Pancreas (tissue), 10 donors: ENCODE data around the gene SLFN11. TPM values are rescaled to one million over a fixed set of nuclear protein-coding genes. Genes with fewer than 3 reads are reported as not detected.
"Not testable (repeated sequence)": the region's sequence is repeated elsewhere in the genome, so short reads cannot be mapped to it uniquely, and the experiment has no call there.

ENCODE experiments used
- ATAC-seq, 4 donors: fragments of 200-7000 bp; cut with Tn5 transposase; one replicate each; pipeline versions ENCODE4 v1.8.0 to v1.9.1; 2020; ENCODE audit warnings: mild to moderate bottlenecking in 4 of 4, moderate library complexity in 4 of 4
- DNase-seq, 6 donors: peaks; one replicate each; pipeline ENCODE4 v3.0.0-alpha.2; 2020
- FAIRE-seq: peaks from 2 replicates; lab custom pipeline; 2012; peaks lifted over from hg19 to GRCh38; lab: Jason Lieb, UNC
- H3K27ac ChIP-seq, 4 donors: fragments of 200-600 bp; sonication (generic); 1 replicate in 3 of 4; 2 replicates in 1 of 4; pipeline versions ENCODE4 v1.5.0 to v1.8.0; 2020
- H3K27me3 ChIP-seq, 4 donors: fragments of 200-600 bp; one replicate each; pipeline ENCODE4 v1.8.0; 2021
- H3K36me3 ChIP-seq, 3 donors: fragments of 200-600 bp; sonication (generic) in 1 of 3; one replicate each; pipeline versions ENCODE4 v1.5.0 to v1.8.0; 2020 to 2021
- H3K4me1 ChIP-seq, 3 donors: fragments of 200-600 bp; one replicate each; pipeline ENCODE4 v1.8.0; 2021
- H3K4me3 ChIP-seq, 4 donors: fragments of 200-600 bp; sonication (generic) in 2 of 4; one replicate each; pipeline versions ENCODE4 v1.5.0 to v1.8.0; 2020 to 2021
- H3K9me3 ChIP-seq, 4 donors: fragments of 200-600 bp; one replicate each; pipeline ENCODE4 v1.8.0; 2021
- CTCF ChIP-seq, 4 donors: fragments of 200-600 bp; sonication (generic) in 3 of 4; IDR thresholded peaks; one replicate each; pipeline versions ENCODE4 v1.5.0 to v1.8.0; 2021; ENCODE audit warnings: antibody characterized with exemption in 4 of 4
- WGBS, 2 donors: extraction: QIAGEN DNeasy Blood & Tissue Kit; methylation state at CpG; one replicate each; pipeline ENCODE4 v1.1.7; 2013; 5-methylcytosine and 5-hydroxymethylcytosine counted together
- intact Hi-C, 3 donors: fragments of 100-400 bp; cut with DNase I; formaldehyde crosslinking; loops; one replicate each; pipeline versions ENCODE4 v1.11.1 to v1.14.2; 2022
- polyA plus RNA-seq, 2 donors: library from polyadenylated mRNA; stranded (reverse); fragments of 200-250 nt; gene quantifications; one replicate each; pipeline ENCODE4 v1.2.3, GENCODE V29; 2013
- total RNA-seq, 6 donors: library from RNA; stranded (reverse); fragmentation: NEBNext Ultra II Directional in 4 of 6; extraction: Animal tissue kit (Norgen Biotek cat#: 25700) in 4 of 6; gene quantifications; one replicate each; pipeline versions ENCODE4 v1.2.1 to v1.2.4, GENCODE V29; 2021 to 2023
- donor health status: healthy with polysubstance abuse.
- donor health status: DM: no; HTN: no; CAD: no; lungs with moderate emphysema.
- donor health status: DM: no; HTN: no; CAD: no.
- donor health status: control.
- donor health status: control.
- donor health status: Bipolar disorder and iron deficiency.
- donor health status: DM: yes; HTN: yes; CAD: no.
- donor health status: DM: no; HTN: no; CAD: no.
- donor health status: DM: no; HTN: no; CAD: no.
- donor health status: DM: yes; HTN: yes; CAD: no.

The SLFN11 gene
- total and polyA plus RNA-seq, 8 donors: 2.4 to 14.1 (median 3.3) TPM

- Histone ChIP-seq H3K27me3 (no peaks in the 10 kb centered on the region), H3K9me3 (no peaks in the 10 kb centered on the region), H3K27ac (no peak overlapping the region), H3K36me3 (no peaks in the 10 kb centered on the region), H3K4me3 (no peak overlapping the region), H3K4me1 (no peaks in the 10 kb centered on the region)
- ATAC-seq (no peak), FAIRE-seq (no peak), DNase-seq (no peak)
- TF ChIP-seq CTCF (IDR thresholded peaks at IDR 0.05): no peak
- WGBS, 2 donors: 87 to 88% methylated on average over 26 of the region's 26 CpGs
- intact Hi-C loops: no loop called here
Observed at GRCh38 chr17:35407531-35407930, 34.1 kb upstream of the SLFN11 start.

- 69 to 73% methylated on average over 1 of the region's 1 CpG for WGBS, 2 donors
- ATAC-seq (no peak), DNase-seq (no peak), FAIRE-seq (peak; percentile 9)
- no peaks in the 10 kb centered on the region for H3K27me3 ChIP-seq
- no peaks in the 10 kb centered on the region for H3K4me1 ChIP-seq
- intact Hi-C loops: no loop called here
- no peaks in the 10 kb centered on the region for H3K36me3 ChIP-seq
- TF ChIP-seq CTCF (IDR thresholded peaks at IDR 0.05): no peak
- H3K4me3 ChIP-seq: no peak overlapping the region
- H3K27ac ChIP-seq: no peak overlapping the region
- H3K9me3 ChIP-seq: no peaks in the 10 kb centered on the region
Observed at GRCh38 chr17:35406568-35406967, 33.1 kb upstream of the SLFN11 start.

GRCh38 chr17:35404360-35404759 is 30.9 kb upstream of the SLFN11 start:
- ATAC-seq (no peak), DNase-seq (no peak), FAIRE-seq (no peak)
- no peak overlapping the region for H3K27ac ChIP-seq
- no peaks in the 10 kb centered on the region for H3K4me1 ChIP-seq
- H3K9me3 ChIP-seq: no peaks in the 10 kb centered on the region
- 68 to 71% methylated on average over 1 of the region's 1 CpG for WGBS, 2 donors
- no peak overlapping the region for H3K4me3 ChIP-seq
- intact Hi-C loops: no loop called here
- no peak for TF ChIP-seq CTCF (IDR thresholded peaks at IDR 0.05)
- H3K36me3 ChIP-seq: no peaks in the 10 kb centered on the region
- no peaks in the 10 kb centered on the region for H3K27me3 ChIP-seq

- WGBS, 2 donors: 78 to 88% methylated on average over 13 of the region's 13 CpGs
- intact Hi-C loops, DNase-seq, H3K4me3 ChIP-seq, H3K27ac ChIP-seq, ATAC-seq, FAIRE-seq, H3K9me3 ChIP-seq, H3K36me3 ChIP-seq, H3K4me1 ChIP-seq, H3K27me3 ChIP-seq: not testable (repeated sequence)
Observed at GRCh38 chr17:35393783-35394182, 20.4 kb upstream of the SLFN11 start.

GRCh38 chr17:35390663-35391062 is 17.2 kb upstream of the SLFN11 start:
- no peaks in the 10 kb centered on the region for H3K4me1 ChIP-seq
- ATAC-seq (peak in 1 of 4 donors; percentile 49), FAIRE-seq (no peak), DNase-seq (no peak)
- intact Hi-C loops: no loop called here
- TF ChIP-seq CTCF (IDR thresholded peaks at IDR 0.05): no peak
- H3K36me3 ChIP-seq: no peaks in the 10 kb centered on the region
- no peak overlapping the region for H3K27ac ChIP-seq
- WGBS, 2 donors: 58 to 67% methylated on average over 2 of the region's 2 CpGs
- no peaks in the 10 kb centered on the region for H3K9me3 ChIP-seq
- H3K27me3 ChIP-seq: no peaks in the 10 kb centered on the region
- no peak overlapping the region for H3K4me3 ChIP-seq
